ENCODE results near the gene NIN. TPM values are rescaled to one million over a fixed set of nuclear protein-coding genes. Genes with fewer than 3 reads are reported as not detected.
A peak's percentile ranks its signal among the peaks of the same experiment; 100 is the strongest.

NIN gene
- total and polyA plus RNA-seq, 5 donors from 2014 or later = 17.6 to 78.2 (median 24.0) TPM

DNA sequence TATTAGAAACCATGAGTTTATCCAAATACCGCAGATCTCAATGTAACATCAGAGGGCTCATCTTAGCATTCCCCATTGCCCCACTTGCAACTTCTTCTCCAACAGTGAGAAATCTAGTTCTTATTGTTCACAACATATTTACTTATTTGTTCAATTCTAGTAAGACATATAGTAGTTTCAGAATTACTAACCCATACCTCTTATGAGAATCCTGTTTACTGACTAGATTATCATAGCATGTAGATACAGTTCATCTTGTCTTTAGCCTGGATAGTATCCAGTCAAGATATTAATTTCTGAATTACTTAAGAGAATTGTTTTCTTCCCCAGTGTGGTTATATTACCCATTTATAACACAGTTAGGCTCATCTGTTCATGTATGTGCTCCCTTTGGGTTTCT lies 80.6 kb downstream of the NIN start:
- DNase-seq = peak in 1 of 3 donors; percentile 33
- no peaks in the 10 kb centered on the region for H3K9me3 ChIP-seq (ENCODE audit: control insufficient read depth in 2 of 2, low read length in 2 of 2)
- Mint-ChIP-seq H3K27ac (peak overlapping the region; percentile 8 to 91 (median 77)), H3K27me3 (no peaks in the 10 kb centered on the region), H3K36me3 (peaks cover 67% of the 10 kb centered on the region), H3K4me1 (peaks cover 14 to 22% (median 21%) of the 10 kb centered on the region in 4 donors), H3K9me3 (peaks cover 0 to 2% (median 0%) of the 10 kb centered on the region in 7 donors), H3K4me3 (no peak overlapping the region)
- H3K27ac ChIP-seq (ENCODE audit: insufficient read depth, low read length, poor library complexity, severe bottlenecking) = no peak overlapping the region
- H3K36me3 ChIP-seq (ENCODE audit: control insufficient read depth, insufficient read depth, low read length) = peaks cover 66% of the 10 kb centered on the region
- H3K4me3 ChIP-seq (ENCODE audit: low read depth, low read length) = no peak overlapping the region
- H3K4me1 ChIP-seq (ENCODE audit: control insufficient read depth, insufficient read depth, low read length, poor library complexity, severe bottlenecking) = no peaks in the 10 kb centered on the region
- ATAC-seq (ENCODE audit: low read depth in 2 of 2) = no peak
- no peaks in the 10 kb centered on the region for H3K27me3 ChIP-seq (ENCODE audit: control insufficient read depth, insufficient read depth, low read length)

DNA sequence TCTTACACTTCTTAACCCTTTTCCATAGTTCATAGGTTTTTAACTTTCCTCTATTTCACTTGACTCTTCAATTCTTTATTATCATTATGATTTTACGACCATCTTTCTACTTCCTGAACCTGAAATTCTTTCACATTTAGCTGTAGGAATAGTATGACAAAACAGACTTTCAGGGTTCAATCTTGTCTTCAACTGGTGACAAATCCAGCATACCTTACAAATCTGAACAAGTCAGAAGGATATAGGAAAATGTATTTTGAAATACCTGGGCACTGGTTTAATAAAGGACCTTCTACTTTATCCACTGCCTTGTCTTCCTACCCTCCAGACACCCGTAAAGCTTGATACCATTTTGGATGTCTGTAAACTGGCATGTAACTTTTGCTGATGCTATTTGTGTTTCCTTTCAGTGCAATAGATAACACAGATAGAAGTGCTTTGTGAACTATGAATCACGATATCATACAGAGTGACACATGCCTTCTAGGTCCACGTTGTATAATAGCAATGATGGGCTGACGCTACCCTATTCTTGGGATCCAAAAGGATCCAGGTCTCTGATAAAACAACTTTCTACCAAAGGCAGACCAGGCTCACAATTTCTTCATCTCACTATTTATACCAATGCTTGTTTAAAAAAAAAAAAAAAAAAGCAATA lies 85.4 kb downstream of the NIN start:
- H3K27me3 ChIP-seq (ENCODE audit: control insufficient read depth, insufficient read depth, low read length) = no peaks in the 10 kb centered on the region
- Mint-ChIP-seq H3K27me3 (no peaks in the 10 kb centered on the region), H3K27ac (peak overlapping the region in 2 of 3 donors; percentile 16 to 80), H3K36me3 (peaks cover 66% of the 10 kb centered on the region), H3K4me3 (no peak overlapping the region), H3K4me1 (peaks cover 13 to 28% (median 23%) of the 10 kb centered on the region in 4 donors), H3K9me3 (peaks cover 0 to 2% (median 0%) of the 10 kb centered on the region in 7 donors)
- no peaks in the 10 kb centered on the region for H3K4me1 ChIP-seq (ENCODE audit: control insufficient read depth, insufficient read depth, low read length, poor library complexity, severe bottlenecking)
- H3K36me3 ChIP-seq (ENCODE audit: control insufficient read depth, insufficient read depth, low read length) = peaks cover 54% of the 10 kb centered on the region
- no peak overlapping the region for H3K27ac ChIP-seq (ENCODE audit: insufficient read depth, low read length, poor library complexity, severe bottlenecking)
- no peak overlapping the region for H3K4me3 ChIP-seq (ENCODE audit: low read depth, low read length)
- ATAC-seq (ENCODE audit: low read depth in 2 of 2) (no peak), DNase-seq (no peak)
- no peaks in the 10 kb centered on the region for H3K9me3 ChIP-seq (ENCODE audit: control insufficient read depth in 2 of 2, low read length in 2 of 2)

DNA sequence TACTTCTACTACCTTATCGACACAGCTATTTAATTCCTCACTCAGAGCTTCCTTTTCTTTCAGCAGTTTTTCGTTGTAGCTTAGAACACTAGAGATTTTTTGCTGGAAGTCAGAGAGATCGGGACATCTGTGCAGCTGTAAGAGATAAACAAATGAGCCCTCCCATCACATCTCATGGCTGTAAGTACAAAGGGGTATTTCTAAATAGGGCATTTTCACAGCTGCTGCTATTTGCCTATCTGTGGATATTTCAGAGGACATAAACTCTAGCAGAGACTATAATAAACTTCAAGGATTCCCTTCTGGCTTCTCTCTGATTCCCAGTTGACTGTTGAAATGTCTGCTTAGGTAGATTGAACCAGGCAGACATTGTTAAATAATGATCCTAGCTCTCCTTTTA lies 86.7 kb downstream of the NIN start:
- H3K36me3 Mint-ChIP-seq = peaks cover 61% of the 10 kb centered on the region
- H3K27me3 Mint-ChIP-seq = no peaks in the 10 kb centered on the region
- ATAC-seq (ENCODE audit: low read depth in 2 of 2) = no peak
- Histone ChIP-seq H3K27me3 (ENCODE audit: control insufficient read depth, insufficient read depth, low read length) (no peaks in the 10 kb centered on the region), H3K27ac (ENCODE audit: insufficient read depth, low read length, poor library complexity, severe bottlenecking) (no peak overlapping the region), H3K4me1 (ENCODE audit: control insufficient read depth, insufficient read depth, low read length, poor library complexity, severe bottlenecking) (peaks cover 8% of the 10 kb centered on the region), H3K9me3 (ENCODE audit: control insufficient read depth in 2 of 2, low read length in 2 of 2) (no peaks in the 10 kb centered on the region), H3K4me3 (ENCODE audit: low read depth, low read length) (no peak overlapping the region), H3K36me3 (ENCODE audit: control insufficient read depth, insufficient read depth, low read length) (peaks cover 55% of the 10 kb centered on the region)
- no peak overlapping the region for H3K4me3 Mint-ChIP-seq
- H3K9me3 Mint-ChIP-seq = peaks cover 0 to 2% (median 0%) of the 10 kb centered on the region in 7 donors
- no peak for DNase-seq
- H3K4me1 Mint-ChIP-seq = peaks cover 15 to 33% (median 24%) of the 10 kb centered on the region in 4 donors
- H3K27ac Mint-ChIP-seq = no peak overlapping the region

DNA sequence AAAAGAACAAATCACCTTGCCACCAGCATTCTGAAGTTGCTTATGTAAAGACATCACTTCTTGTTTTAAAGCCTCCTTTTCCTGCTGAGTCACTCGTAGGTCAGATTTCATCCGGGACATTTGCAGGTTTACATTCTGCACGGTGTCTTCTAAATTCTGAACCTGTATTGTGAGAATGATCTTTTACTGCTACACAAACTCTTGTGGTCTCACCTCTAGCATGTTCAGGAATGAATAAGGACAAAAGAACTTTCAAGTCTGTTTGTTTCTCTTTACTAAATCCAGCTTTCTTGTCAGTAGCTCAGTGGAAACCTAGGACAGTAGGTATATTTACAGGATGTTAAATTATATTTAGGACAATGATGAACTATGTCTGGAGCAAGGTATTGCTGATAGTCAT lies 89.4 kb downstream of the NIN start:
- peaks cover 12 to 34% (median 20%) of the 10 kb centered on the region in 4 donors for H3K4me1 Mint-ChIP-seq
- no peak overlapping the region for H3K4me3 ChIP-seq (ENCODE audit: low read depth, low read length)
- no peaks in the 10 kb centered on the region for H3K27me3 Mint-ChIP-seq
- H3K27ac ChIP-seq (ENCODE audit: insufficient read depth, low read length, poor library complexity, severe bottlenecking) = peak overlapping the region; percentile 18
- no peak for ATAC-seq (ENCODE audit: low read depth in 2 of 2)
- H3K4me1 ChIP-seq (ENCODE audit: control insufficient read depth, insufficient read depth, low read length, poor library complexity, severe bottlenecking) = peaks cover 8% of the 10 kb centered on the region
- peaks cover 67% of the 10 kb centered on the region for H3K36me3 ChIP-seq (ENCODE audit: control insufficient read depth, insufficient read depth, low read length)
- no peaks in the 10 kb centered on the region for H3K27me3 ChIP-seq (ENCODE audit: control insufficient read depth, insufficient read depth, low read length)
- peaks cover 0 to 2% (median 0%) of the 10 kb centered on the region in 7 donors for H3K9me3 Mint-ChIP-seq
- no peak overlapping the region for H3K4me3 Mint-ChIP-seq
- peaks cover 59% of the 10 kb centered on the region for H3K36me3 Mint-ChIP-seq
- peak in 1 of 3 donors; percentile 56 for DNase-seq
- peak overlapping the region; percentile 3 to 87 (median 34) for H3K27ac Mint-ChIP-seq
- no peaks in the 10 kb centered on the region for H3K9me3 ChIP-seq (ENCODE audit: control insufficient read depth in 2 of 2, low read length in 2 of 2)

DNA sequence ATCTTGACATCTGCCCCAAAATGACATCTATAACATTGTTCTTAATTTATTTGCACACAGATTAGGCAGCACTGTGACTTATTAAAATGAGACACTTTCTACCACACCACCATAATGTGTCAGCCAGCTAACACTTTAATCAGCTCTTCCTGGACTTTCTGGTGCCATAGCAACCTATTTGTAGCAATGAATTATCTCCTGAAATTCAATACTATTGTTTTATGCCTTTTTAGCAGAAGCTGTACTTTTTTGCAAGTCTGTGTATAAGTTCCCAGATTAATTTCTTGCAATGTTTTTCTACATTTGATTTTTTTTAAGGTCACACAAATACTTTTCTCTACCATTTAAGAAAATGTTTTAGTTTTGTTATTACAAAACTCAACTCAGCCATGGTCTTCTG lies 90.1 kb downstream of the NIN start:
- peaks cover 58% of the 10 kb centered on the region for H3K36me3 Mint-ChIP-seq
- no peak for DNase-seq
- H3K36me3 ChIP-seq (ENCODE audit: control insufficient read depth, insufficient read depth, low read length) = peaks cover 65% of the 10 kb centered on the region

DNA sequence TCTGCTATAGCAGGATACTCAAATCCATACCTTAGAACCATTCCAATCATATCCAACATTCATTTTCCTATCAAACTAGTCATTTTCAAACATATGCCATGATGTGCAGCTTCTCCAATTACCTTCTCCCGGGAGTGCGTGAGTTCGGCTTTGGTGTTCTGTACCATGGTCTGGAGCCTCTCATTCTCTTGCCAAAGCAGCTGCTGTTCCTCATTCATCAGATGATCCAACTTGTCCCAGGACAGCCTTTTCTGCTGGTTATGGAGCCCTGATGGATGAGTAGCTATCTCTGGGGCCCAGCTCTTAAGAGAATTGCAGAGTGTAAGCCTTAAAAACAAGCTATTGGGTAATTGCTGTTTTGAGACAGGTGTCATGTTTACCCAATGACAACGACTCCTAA lies 91.8 kb downstream of the NIN start:
- H3K27ac Mint-ChIP-seq = peak overlapping the region; percentile 57 to 87 (median 66)
- peaks cover 71% of the 10 kb centered on the region for H3K36me3 ChIP-seq (ENCODE audit: control insufficient read depth, insufficient read depth, low read length)

More for the DNA sequence above, 90.1 kb downstream of the NIN start:
- H3K27me3 ChIP-seq (ENCODE audit: control insufficient read depth, insufficient read depth, low read length) = no peaks in the 10 kb centered on the region
- Mint-ChIP-seq H3K4me3 (no peak overlapping the region), H3K9me3 (no peaks in the 10 kb centered on the region), H3K27ac (peak overlapping the region; percentile 28 to 89 (median 87)), H3K4me1 (peaks cover 12 to 34% (median 20%) of the 10 kb centered on the region in 4 donors), H3K27me3 (no peaks in the 10 kb centered on the region)
- no peak for ATAC-seq (ENCODE audit: low read depth in 2 of 2)
- H3K4me3 ChIP-seq (ENCODE audit: low read depth, low read length) = no peak overlapping the region
- H3K9me3 ChIP-seq (ENCODE audit: control insufficient read depth in 2 of 2, low read length in 2 of 2) = no peaks in the 10 kb centered on the region
- H3K4me1 ChIP-seq (ENCODE audit: control insufficient read depth, insufficient read depth, low read length, poor library complexity, severe bottlenecking) = peaks cover 8% of the 10 kb centered on the region
- H3K27ac ChIP-seq (ENCODE audit: insufficient read depth, low read length, poor library complexity, severe bottlenecking) = peak overlapping the region; percentile 18

DNA sequence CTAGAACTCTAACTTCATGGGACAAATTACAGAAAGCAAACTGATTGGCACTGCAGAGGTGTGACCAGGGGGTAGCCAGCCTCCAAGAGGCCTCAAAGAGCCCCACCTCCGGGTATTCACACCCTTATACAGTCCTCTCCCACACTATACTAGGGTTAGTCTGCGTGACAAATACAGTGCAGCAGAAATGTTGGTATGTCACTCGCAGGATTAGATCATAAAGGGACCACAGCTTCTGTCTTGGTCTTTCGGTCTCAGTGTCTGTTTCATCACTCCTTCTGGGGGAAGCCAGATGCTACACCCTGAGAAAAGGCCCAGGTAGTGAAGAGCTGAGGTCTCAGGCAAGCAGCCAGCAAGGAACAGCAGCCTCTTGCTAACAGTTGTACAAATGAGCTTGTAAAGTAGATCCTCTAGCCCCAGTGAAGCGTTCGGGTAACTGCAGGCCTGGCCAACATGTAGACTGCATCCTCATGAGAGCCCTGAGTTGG lies 94.0 kb downstream of the NIN start:
- H3K27ac ChIP-seq (ENCODE audit: insufficient read depth, low read length, poor library complexity, severe bottlenecking) = no peak overlapping the region
- peaks cover 58% of the 10 kb centered on the region for H3K36me3 Mint-ChIP-seq

More for the DNA sequence above, 91.8 kb downstream of the NIN start:
- H3K4me3 Mint-ChIP-seq = peak overlapping the region in 1 of 4 donors; percentile 13
- no peaks in the 10 kb centered on the region for H3K9me3 Mint-ChIP-seq
- Histone ChIP-seq H3K4me3 (ENCODE audit: low read depth, low read length) (peak overlapping the region; percentile 65), H3K27ac (ENCODE audit: insufficient read depth, low read length, poor library complexity, severe bottlenecking) (peak overlapping the region; percentile 47), H3K27me3 (ENCODE audit: control insufficient read depth, insufficient read depth, low read length) (no peaks in the 10 kb centered on the region), H3K4me1 (ENCODE audit: control insufficient read depth, insufficient read depth, low read length, poor library complexity, severe bottlenecking) (peaks cover 8% of the 10 kb centered on the region), H3K9me3 (ENCODE audit: control insufficient read depth in 2 of 2, low read length in 2 of 2) (no peaks in the 10 kb centered on the region)
- DNase-seq (no peak), ATAC-seq (ENCODE audit: low read depth in 2 of 2) (no peak)
- no peaks in the 10 kb centered on the region for H3K27me3 Mint-ChIP-seq
- H3K36me3 Mint-ChIP-seq = peaks cover 56% of the 10 kb centered on the region
- H3K4me1 Mint-ChIP-seq = peaks cover 12 to 30% (median 20%) of the 10 kb centered on the region in 4 donors

More for the DNA sequence above, 94.0 kb downstream of the NIN start:
- Mint-ChIP-seq H3K9me3 (no peaks in the 10 kb centered on the region), H3K27me3 (no peaks in the 10 kb centered on the region), H3K4me1 (peaks cover 12 to 30% (median 20%) of the 10 kb centered on the region in 4 donors), H3K27ac (peak overlapping the region in 1 of 3 donors; percentile 77), H3K4me3 (no peak overlapping the region)
- no peaks in the 10 kb centered on the region for H3K9me3 ChIP-seq (ENCODE audit: control insufficient read depth in 2 of 2, low read length in 2 of 2)
- DNase-seq (peak in 1 of 3 donors; percentile 43), ATAC-seq (ENCODE audit: low read depth in 2 of 2) (peak in 1 of 2 donors; percentile 52)
- no peak overlapping the region for H3K4me3 ChIP-seq (ENCODE audit: low read depth, low read length)
- H3K36me3 ChIP-seq (ENCODE audit: control insufficient read depth, insufficient read depth, low read length) = peaks cover 59% of the 10 kb centered on the region
- H3K27me3 ChIP-seq (ENCODE audit: control insufficient read depth, insufficient read depth, low read length) = no peaks in the 10 kb centered on the region
- peaks cover 8% of the 10 kb centered on the region for H3K4me1 ChIP-seq (ENCODE audit: control insufficient read depth, insufficient read depth, low read length, poor library complexity, severe bottlenecking)
